Lung (tissue), 12 donors: ENCODE results near the gene ZNF775. TPM values are rescaled to one million over a fixed set of nuclear protein-coding genes. Genes with fewer than 3 reads are reported as not detected.

Source experiments
- ATAC-seq: fragments of 200-7000 bp; cut with Tn5 transposase; one replicate; pipeline ENCODE4 v1.9.1; 2020; ENCODE audit warnings: moderate number of reproducible peaks; ENCODE audit not compliant: insufficient read depth, low FRiP score
- DNase-seq, 3 donors: peaks; one replicate each; pipeline ENCODE4 v3.0.0-alpha.2; 2013 to 2017
- H3K27ac ChIP-seq, 2 donors: one replicate each; pipeline ENCODE4 v1.5.1; 2013; ENCODE audit warnings: mild to moderate bottlenecking in 2 of 2, moderate library complexity in 2 of 2, control low read depth in 1 of 2, inconsistent platforms in 1 of 2, low read depth in 1 of 2, low read length in 1 of 2
- H3K27me3 ChIP-seq, 3 donors: one replicate each; pipeline ENCODE4 v1.5.1; 2013; ENCODE audit warnings: low read length in 2 of 3; ENCODE audit not compliant: control insufficient read depth in 3 of 3, insufficient read depth in 3 of 3
- H3K36me3 ChIP-seq, 4 donors: one replicate each; pipeline ENCODE4 v1.5.1; 2013; ENCODE audit warnings: low read length in 4 of 4, mild to moderate bottlenecking in 1 of 4, moderate library complexity in 1 of 4; ENCODE audit not compliant: control insufficient read depth in 4 of 4, insufficient read depth in 4 of 4
- H3K4me1 ChIP-seq, 5 donors: one replicate each; pipeline ENCODE4 v1.5.1; 2013; ENCODE audit warnings: low read length in 5 of 5, mild to moderate bottlenecking in 2 of 5, moderate library complexity in 1 of 5; ENCODE audit not compliant: control insufficient read depth in 5 of 5, insufficient read depth in 5 of 5
- H3K4me3 ChIP-seq: one replicate; pipeline ENCODE4 v1.5.1; 2013; ENCODE audit warnings: mild to moderate bottlenecking, control low read depth, moderate library complexity
- H3K9ac ChIP-seq, 2 donors: one replicate each; pipeline ENCODE4 v1.5.1; 2013; ENCODE audit warnings: low read length in 2 of 2, control low read depth in 1 of 2; ENCODE audit not compliant: insufficient read depth in 1 of 2
- H3K9me3 ChIP-seq, 4 donors: one replicate each; pipeline ENCODE4 v1.5.1; 2013; ENCODE audit warnings: low read length in 3 of 4, mild to moderate bottlenecking in 1 of 4, moderate library complexity in 1 of 4; ENCODE audit not compliant: control insufficient read depth in 4 of 4, insufficient read depth in 3 of 4
- WGBS, 2 donors: extraction: QIAGEN DNeasy Blood & Tissue Kit; methylation state at CpG; one replicate each; pipeline ENCODE4 v1.1.7; 2013; 5-methylcytosine and 5-hydroxymethylcytosine counted together
- polyA plus RNA-seq, 2 donors: library from polyadenylated mRNA; stranded (reverse); fragments of 200-250 nt; gene quantifications; one replicate each; pipeline ENCODE4 v1.2.1, GENCODE V29; 2013
- total RNA-seq, 2 donors: library from RNA; depleted of rRNA in 1 of 2; stranded (reverse); fragments of >200 nt in 1 of 2; gene quantifications; one replicate each; pipeline ENCODE4 v1.2.1, GENCODE V29; 2014 to 2021
- TF ChIP-seq, protein P1 (sequence below): IDR thresholded peaks from 2 replicates; pipeline ENCODE4 v1.5.1; 2012; ENCODE audit warnings: mild to moderate bottlenecking; ENCODE audit errors: control extremely low read depth, extremely low read depth
- donor health status: control.
- donor health status: control.
- donor health status: Bipolar disorder and iron deficiency.
- donor health status: healthy.
- donor health status: DM: yes; HTN: yes; CAD: no.

The ZNF775 gene
- total and polyA plus RNA-seq, 4 donors = 1.4 to 5.4 (median 3.8) TPM

DNA sequence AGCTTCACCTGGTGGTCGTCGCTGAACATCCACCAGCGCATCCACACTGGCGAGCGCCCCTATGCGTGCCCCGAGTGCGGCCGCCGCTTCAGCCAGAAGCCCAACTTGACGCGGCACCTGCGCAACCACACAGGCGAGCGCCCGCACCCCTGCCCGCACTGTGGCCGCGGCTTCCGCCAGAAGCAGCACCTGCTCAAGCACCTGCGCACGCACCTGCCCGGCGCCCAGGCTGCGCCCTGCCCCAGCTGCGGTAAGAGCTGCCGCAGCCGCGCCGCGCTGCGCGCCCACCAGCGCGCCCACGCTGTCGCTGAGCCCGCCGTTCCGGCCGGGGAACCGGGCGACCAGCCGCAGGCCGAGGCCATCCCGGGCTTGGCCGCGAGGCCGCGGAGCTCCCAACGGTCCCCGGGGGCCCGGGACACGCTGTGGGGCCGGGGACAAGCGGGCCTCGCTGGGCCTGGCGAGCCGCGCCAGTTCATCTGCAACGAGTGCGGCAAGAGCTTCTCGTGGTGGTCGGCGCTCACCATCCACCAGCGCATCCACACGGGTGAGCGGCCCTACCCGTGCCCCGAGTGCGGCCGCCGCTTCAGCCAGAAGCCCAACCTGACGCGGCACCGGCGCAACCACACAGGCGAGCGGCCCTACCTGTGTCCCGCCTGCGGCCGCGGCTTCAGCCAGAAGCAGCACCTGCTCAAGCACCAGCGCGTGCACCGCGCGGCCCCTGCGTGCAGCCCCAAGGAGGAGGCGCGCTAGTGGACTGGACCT lies 18.4 kb downstream of the ZNF775 start:
- Histone ChIP-seq H3K27ac (no peak overlapping the region), H3K27me3 (no peaks in the 10 kb centered on the region), H3K9me3 (no peaks in the 10 kb centered on the region), H3K9ac (no peak overlapping the region), H3K4me1 (no peaks in the 10 kb centered on the region), H3K4me3 (no peak overlapping the region), H3K36me3 (peaks cover 4 to 20% (median 14%) of the 10 kb centered on the region in 4 donors)
- ATAC-seq (no peak), DNase-seq (no peak)
- WGBS, 2 donors = 96 to 97% methylated on average over 91 of the region's 91 CpGs
- TF ChIP-seq, protein P1, sequence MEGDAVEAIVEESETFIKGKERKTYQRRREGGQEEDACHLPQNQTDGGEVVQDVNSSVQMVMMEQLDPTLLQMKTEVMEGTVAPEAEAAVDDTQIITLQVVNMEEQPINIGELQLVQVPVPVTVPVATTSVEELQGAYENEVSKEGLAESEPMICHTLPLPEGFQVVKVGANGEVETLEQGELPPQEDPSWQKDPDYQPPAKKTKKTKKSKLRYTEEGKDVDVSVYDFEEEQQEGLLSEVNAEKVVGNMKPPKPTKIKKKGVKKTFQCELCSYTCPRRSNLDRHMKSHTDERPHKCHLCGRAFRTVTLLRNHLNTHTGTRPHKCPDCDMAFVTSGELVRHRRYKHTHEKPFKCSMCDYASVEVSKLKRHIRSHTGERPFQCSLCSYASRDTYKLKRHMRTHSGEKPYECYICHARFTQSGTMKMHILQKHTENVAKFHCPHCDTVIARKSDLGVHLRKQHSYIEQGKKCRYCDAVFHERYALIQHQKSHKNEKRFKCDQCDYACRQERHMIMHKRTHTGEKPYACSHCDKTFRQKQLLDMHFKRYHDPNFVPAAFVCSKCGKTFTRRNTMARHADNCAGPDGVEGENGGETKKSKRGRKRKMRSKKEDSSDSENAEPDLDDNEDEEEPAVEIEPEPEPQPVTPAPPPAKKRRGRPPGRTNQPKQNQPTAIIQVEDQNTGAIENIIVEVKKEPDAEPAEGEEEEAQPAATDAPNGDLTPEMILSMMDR = no peak

DNA sequence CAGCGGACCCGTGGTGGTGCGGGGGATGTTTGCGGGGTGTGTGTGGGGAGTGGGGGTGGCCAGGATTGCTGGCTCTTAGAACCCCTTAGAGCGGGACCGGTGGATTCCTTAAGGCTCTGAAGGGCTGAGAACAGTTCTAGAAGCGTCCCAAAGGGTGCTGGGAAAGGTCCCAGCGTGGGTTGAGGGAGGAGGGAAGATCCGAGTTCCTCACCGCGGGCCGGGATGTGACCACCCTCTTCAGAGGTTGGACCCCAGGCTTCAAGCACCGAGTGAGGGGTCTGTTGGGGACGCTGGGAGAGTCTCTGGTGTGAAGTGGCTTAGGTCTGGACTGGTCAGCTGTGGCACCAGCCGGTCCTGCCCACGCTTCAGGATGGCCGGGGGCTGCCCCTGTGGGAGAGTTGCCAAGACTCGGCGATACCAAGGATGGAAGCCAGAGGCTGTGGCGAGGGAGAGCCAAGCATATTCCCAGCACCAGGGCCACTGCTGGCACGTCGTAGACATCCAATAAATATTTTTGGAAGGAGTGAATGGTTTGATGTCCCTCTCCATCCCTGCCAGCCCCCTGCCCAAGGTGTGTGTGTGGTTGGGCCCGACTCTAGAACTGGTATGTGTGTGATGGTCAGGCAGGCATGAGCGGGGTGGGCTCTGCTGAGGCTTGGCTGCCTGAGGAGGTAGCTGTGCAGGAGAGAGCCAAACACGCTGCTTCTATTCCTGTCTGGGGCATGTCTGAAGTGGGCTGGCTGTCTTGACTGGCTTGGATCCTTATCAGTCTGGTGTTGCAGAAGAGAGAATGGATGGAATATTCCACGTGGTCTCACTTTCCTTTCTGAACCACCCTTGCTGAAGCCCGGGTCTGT lies 19.2 kb downstream of the ZNF775 start:
- Histone ChIP-seq H3K4me1 (no peaks in the 10 kb centered on the region), H3K27me3 (no peaks in the 10 kb centered on the region), H3K9ac (no peak overlapping the region), H3K27ac (no peak overlapping the region), H3K4me3 (no peak overlapping the region), H3K9me3 (no peaks in the 10 kb centered on the region), H3K36me3 (peaks cover 4 to 20% (median 14%) of the 10 kb centered on the region in 4 donors)
- whole genome bisulfite sequencing, 2 donors = 91 to 96% methylated on average over 26 to 27 of the region's 27 CpGs
- no peak for ATAC-seq
- TF ChIP-seq, protein P1 = no peak
- DNase-seq = no peak

DNA sequence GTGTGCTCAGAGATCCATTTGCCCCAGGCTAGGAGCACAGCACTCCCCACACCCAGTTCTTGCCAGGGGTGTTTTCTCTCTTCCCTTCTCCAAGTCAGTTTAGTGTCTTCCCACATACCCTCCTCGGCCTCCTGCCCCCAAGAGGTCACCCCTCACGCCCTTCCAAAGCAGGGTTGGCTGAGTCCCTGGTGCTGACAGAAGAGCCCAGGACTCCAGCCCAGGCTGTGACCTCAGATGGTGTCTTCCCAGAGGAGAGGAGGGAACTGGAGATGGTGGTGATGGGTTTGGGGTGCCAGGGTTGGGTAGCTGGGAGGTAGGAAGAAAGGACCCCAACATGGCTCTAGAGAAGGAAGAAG lies 19.8 kb downstream of the ZNF775 start:
- no peak overlapping the region for H3K9ac ChIP-seq
- 80 to 90% methylated on average over 2 of the region's 2 CpGs for WGBS, 2 donors
- H3K4me1 ChIP-seq = peaks cover 0 to 4% (median 0%) of the 10 kb centered on the region in 5 donors
- ATAC-seq (no peak), DNase-seq (no peak)
- no peak overlapping the region for H3K27ac ChIP-seq
- peaks cover 4 to 20% (median 14%) of the 10 kb centered on the region in 4 donors for H3K36me3 ChIP-seq
- H3K4me3 ChIP-seq = no peak overlapping the region
- TF ChIP-seq, protein P1 = no peak
- no peaks in the 10 kb centered on the region for H3K27me3 ChIP-seq
- H3K9me3 ChIP-seq = no peaks in the 10 kb centered on the region
